OCI-LY3 (cell line): ENCODE results near the gene DIP2C.

Experiments
- EZH2phosphoT487 ChIP-seq: fragments of 200-600 bp; shearing (Covaris generic); IDR thresholded peaks from 2 replicates; pipeline ENCODE4 v1.6.1; 2018; ENCODE audit warnings: antibody characterized with exemption, mixed run types, low read depth
- TF ChIP-seq, protein P1 (sequence below): fragments of 200-600, 300-600 bp; sonication (generic); IDR thresholded peaks from 2 replicates; pipeline ENCODE4 v1.5.1; 2014; ENCODE audit warnings: antibody characterized with exemption, low read length, low read depth

DNA sequence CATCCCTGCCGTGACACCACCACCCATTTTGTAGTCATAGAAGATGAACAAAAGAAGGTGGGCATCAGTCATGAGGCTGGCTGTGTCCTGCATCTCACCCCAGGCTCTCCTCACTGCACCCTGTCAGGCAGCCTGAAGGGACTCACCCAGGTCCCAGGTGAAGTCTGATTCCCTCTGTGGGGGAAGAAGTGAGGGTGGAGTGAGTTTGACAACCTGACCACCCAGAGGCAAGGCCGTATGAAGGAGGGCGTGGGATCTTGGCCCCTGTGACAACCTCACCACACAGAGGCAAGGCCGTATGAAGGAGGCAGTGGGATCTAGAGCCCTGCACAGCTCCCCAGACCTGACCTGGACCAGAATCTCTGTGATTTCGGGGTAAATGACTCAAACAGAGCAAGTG, 152.5 kb downstream of the DIP2C start:
- TF ChIP-seq, protein P1, sequence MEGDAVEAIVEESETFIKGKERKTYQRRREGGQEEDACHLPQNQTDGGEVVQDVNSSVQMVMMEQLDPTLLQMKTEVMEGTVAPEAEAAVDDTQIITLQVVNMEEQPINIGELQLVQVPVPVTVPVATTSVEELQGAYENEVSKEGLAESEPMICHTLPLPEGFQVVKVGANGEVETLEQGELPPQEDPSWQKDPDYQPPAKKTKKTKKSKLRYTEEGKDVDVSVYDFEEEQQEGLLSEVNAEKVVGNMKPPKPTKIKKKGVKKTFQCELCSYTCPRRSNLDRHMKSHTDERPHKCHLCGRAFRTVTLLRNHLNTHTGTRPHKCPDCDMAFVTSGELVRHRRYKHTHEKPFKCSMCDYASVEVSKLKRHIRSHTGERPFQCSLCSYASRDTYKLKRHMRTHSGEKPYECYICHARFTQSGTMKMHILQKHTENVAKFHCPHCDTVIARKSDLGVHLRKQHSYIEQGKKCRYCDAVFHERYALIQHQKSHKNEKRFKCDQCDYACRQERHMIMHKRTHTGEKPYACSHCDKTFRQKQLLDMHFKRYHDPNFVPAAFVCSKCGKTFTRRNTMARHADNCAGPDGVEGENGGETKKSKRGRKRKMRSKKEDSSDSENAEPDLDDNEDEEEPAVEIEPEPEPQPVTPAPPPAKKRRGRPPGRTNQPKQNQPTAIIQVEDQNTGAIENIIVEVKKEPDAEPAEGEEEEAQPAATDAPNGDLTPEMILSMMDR, result no peak
- no peak for TF ChIP-seq EZH2phosphoT487
